ENCODE results near the gene FIGN. TPM values are rescaled to one million over a fixed set of nuclear protein-coding genes. Genes with fewer than 3 reads are reported as not detected.

The FIGN gene
- total and polyA plus RNA-seq, 2 of the 13 experiments (the other 11 are each of a cell fraction or from before 2014, with no cell fraction given): 6.6 to 6.7 TPM

GRCh38 chr2:163669506-163669905 lies 66.3 kb downstream of the FIGN start:
- Histone ChIP-seq H4K20me1 (ENCODE audit: insufficient read depth, low read length) (no peaks in the 10 kb centered on the region), H3K4me1 (ENCODE audit: insufficient read depth, low read length) (peaks cover 47% of the 10 kb centered on the region)
- CTCF ChIA-PET (ENCODE audit: low intra/inter-chr PET ratio, low total read pairs): no interaction called here
- TF ChIP-seq XRCC5 (optimal IDR thresholded peaks at IDR 0.05; ENCODE audit: low read length): no peak
- TF ChIP-seq SMAD9 (CRISPR knock-in tag; IDR thresholded peaks at IDR 0.05): no peak
- TF ChIP-seq MLLT10 (CRISPR knock-in tag; IDR thresholded peaks at IDR 0.05): no peak
- no peak for TF ChIP-seq AHDC1 (CRISPR knock-in tag; IDR thresholded peaks at IDR 0.05; ENCODE audit: borderline replicate concordance)
- no peak for TF ChIP-seq TAF1 (CRISPR knock-in tag; IDR thresholded peaks at IDR 0.05)
- TF ChIP-seq, protein P1, sequence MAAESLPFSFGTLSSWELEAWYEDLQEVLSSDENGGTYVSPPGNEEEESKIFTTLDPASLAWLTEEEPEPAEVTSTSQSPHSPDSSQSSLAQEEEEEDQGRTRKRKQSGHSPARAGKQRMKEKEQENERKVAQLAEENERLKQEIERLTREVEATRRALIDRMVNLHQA (CRISPR knock-in tag; IDR thresholded peaks at IDR 0.05): no peak
- no peak for TF ChIP-seq SMYD3 (CRISPR knock-in tag; IDR thresholded peaks at IDR 0.05)
- TF ChIP-seq, protein P2, sequence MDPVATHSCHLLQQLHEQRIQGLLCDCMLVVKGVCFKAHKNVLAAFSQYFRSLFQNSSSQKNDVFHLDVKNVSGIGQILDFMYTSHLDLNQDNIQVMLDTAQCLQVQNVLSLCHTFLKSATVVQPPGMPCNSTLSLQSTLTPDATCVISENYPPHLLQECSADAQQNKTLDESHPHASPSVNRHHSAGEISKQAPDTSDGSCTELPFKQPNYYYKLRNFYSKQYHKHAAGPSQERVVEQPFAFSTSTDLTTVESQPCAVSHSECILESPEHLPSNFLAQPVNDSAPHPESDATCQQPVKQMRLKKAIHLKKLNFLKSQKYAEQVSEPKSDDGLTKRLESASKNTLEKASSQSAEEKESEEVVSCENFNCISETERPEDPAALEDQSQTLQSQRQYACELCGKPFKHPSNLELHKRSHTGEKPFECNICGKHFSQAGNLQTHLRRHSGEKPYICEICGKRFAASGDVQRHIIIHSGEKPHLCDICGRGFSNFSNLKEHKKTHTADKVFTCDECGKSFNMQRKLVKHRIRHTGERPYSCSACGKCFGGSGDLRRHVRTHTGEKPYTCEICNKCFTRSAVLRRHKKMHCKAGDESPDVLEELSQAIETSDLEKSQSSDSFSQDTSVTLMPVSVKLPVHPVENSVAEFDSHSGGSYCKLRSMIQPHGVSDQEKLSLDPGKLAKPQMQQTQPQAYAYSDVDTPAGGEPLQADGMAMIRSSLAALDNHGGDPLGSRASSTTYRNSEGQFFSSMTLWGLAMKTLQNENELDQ (CRISPR knock-in tag; IDR thresholded peaks at IDR 0.05; ENCODE audit: borderline replicate concordance): no peak
- no peak for TF ChIP-seq ZMYM3 (CRISPR knock-in tag; IDR thresholded peaks at IDR 0.05)
- no peak for TF ChIP-seq WIZ (CRISPR knock-in tag; IDR thresholded peaks at IDR 0.05)
- no peak for TF ChIP-seq GLI4 (CRISPR knock-in tag; IDR thresholded peaks at IDR 0.05; ENCODE audit: borderline replicate concordance)
- TF ChIP-seq, protein P3, sequence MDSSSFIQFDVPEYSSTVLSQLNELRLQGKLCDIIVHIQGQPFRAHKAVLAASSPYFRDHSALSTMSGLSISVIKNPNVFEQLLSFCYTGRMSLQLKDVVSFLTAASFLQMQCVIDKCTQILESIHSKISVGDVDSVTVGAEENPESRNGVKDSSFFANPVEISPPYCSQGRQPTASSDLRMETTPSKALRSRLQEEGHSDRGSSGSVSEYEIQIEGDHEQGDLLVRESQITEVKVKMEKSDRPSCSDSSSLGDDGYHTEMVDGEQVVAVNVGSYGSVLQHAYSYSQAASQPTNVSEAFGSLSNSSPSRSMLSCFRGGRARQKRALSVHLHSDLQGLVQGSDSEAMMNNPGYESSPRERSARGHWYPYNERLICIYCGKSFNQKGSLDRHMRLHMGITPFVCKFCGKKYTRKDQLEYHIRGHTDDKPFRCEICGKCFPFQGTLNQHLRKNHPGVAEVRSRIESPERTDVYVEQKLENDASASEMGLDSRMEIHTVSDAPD (CRISPR knock-in tag; IDR thresholded peaks at IDR 0.05): no peak
- TF ChIP-seq SSRP1 (CRISPR knock-in tag; IDR thresholded peaks at IDR 0.05): no peak
- TF ChIP-seq, protein P4, sequence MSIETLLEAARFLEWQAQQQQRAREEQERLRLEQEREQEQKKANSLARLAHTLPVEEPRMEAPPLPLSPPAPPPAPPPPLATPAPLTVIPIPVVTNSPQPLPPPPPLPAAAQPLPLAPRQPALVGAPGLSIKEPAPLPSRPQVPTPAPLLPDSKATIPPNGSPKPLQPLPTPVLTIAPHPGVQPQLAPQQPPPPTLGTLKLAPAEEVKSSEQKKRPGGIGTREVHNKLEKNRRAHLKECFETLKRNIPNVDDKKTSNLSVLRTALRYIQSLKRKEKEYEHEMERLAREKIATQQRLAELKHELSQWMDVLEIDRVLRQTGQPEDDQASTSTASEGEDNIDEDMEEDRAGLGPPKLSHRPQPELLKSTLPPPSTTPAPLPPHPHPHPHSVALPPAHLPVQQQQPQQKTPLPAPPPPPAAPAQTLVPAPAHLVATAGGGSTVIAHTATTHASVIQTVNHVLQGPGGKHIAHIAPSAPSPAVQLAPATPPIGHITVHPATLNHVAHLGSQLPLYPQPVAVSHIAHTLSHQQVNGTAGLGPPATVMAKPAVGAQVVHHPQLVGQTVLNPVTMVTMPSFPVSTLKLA (IDR thresholded peaks at IDR 0.05): no peak

More at GRCh38 chr2:163669506-163669905, 66.3 kb downstream of the FIGN start:
- Histone ChIP-seq H3K4me3 (replicated peaks in 1 of 3; ENCODE audit: insufficient read depth in 1 of 3, low read depth in 2 of 3, low read length in 3 of 3) (no peak overlapping the region), H3K9ac (ENCODE audit: insufficient read depth, low read depth, low read length) (no peak overlapping the region), H3K4me2 (ENCODE audit: low read depth, low read length) (no peak overlapping the region), H3K79me2 (ENCODE audit: insufficient read depth, low read length) (no peaks in the 10 kb centered on the region), H3K27ac (ENCODE audit: extremely low read length, insufficient read depth, low read length) (no peak overlapping the region), H3K27me3 (ENCODE audit: control insufficient read depth in 1 of 2, insufficient read depth in 2 of 2, low read length in 2 of 2) (no peaks in the 10 kb centered on the region), H3K36me3 (replicated peaks in 1 of 2; ENCODE audit: control insufficient read depth in 1 of 2, insufficient read depth in 2 of 2, low read length in 2 of 2) (no peaks in the 10 kb centered on the region), H2AFZ (ENCODE audit: low read length) (no peak overlapping the region), H3K9me3 (ENCODE audit: low read length) (no peaks in the 10 kb centered on the region)
- intact Hi-C loops (cut with micrococcal nuclease; ENCODE audit: unreplicated experiment) (loop anchor here (5.0 to 10.0 kb wide), 2 partner anchors 48 to 275 kb away; no protein-coding TSS in a partner anchor), in situ Hi-C loops (cut with HindIII; ENCODE audit: extremely low pct_ligation_motif_present, low pct_unique_long_range_greater_than_20kb) (no loop called here)
- ATAC-seq (no peak), DNase-seq (ENCODE audit: low spot score) (no peak), FAIRE-seq (no peak)
- WGBS (ENCODE audit: low lambda C conversion rate): over 99% methylated on average over 2 of the region's 2 CpGs
- BruUV-seq (replicated peaks): no TSS peak
- POLR2A ChIA-PET: no interaction called here

Measured in HepG2 (cell line).